Left lung (tissue), 10 donors: Measurements from ENCODE around the gene ORAI3. TPM values are rescaled to one million over a fixed set of nuclear protein-coding genes. Genes with fewer than 3 reads are reported as not detected.

Experiments used
- ATAC-seq: fragments of 200-7000 bp; cut with Tn5 transposase; one replicate; pipeline ENCODE4 v1.9.1; 2020; ENCODE audit warnings: moderate library complexity
- DNase-seq, 4 donors: peaks; one replicate each; pipeline ENCODE4 v3.0.0-alpha.2; 2013 to 2020
- H3K27ac ChIP-seq, 2 donors: fragments of 200-600 bp; sonication (generic) in 1 of 2; one replicate each; pipeline versions ENCODE4 v1.5.0 to v1.8.0; 2020 to 2021
- H3K27me3 ChIP-seq, 2 donors: fragments of 200-600 bp; sonication (generic) in 1 of 2; one replicate each; pipeline versions ENCODE4 v1.5.0 to v1.8.0; 2020 to 2021
- H3K36me3 ChIP-seq, 2 donors: fragments of 200-600 bp; sonication (generic) in 1 of 2; one replicate each; pipeline versions ENCODE4 v1.5.0 to v1.8.0; 2020 to 2021
- H3K4me1 ChIP-seq, 2 donors: fragments of 200-600 bp; one replicate each; pipeline ENCODE4 v1.8.0; 2021
- H3K4me3 ChIP-seq, 2 donors: fragments of 200-600 bp; sonication (generic) in 1 of 2; one replicate each; pipeline versions ENCODE4 v1.5.0 to v1.8.0; 2020 to 2021; ENCODE audit warnings: mild to moderate bottlenecking in 1 of 2
- H3K9me3 ChIP-seq, 2 donors: fragments of 200-600 bp; sonication (generic) in 1 of 2; one replicate each; pipeline versions ENCODE4 v1.5.0 to v1.8.0; 2020 to 2021
- CTCF ChIP-seq, 2 donors: fragments of 200-600 bp; sonication (generic) in 1 of 2; IDR thresholded peaks; one replicate each; pipeline versions ENCODE4 v1.5.0 to v1.8.0; 2021; ENCODE audit warnings: antibody characterized with exemption in 2 of 2
- intact Hi-C, 2 donors: fragments of 100-400 bp; cut with DNase I; formaldehyde crosslinking; loops; one replicate each; pipeline versions ENCODE4 v1.11.2 to v1.14.2; 2022
- polyA plus RNA-seq, 6 donors: library from polyadenylated mRNA; unstranded; fragments of 120-200 nt; gene quantifications; one replicate each; pipeline ENCODE4 v1.2.1, GENCODE V29; 2013; ENCODE audit not compliant: insufficient read length in 6 of 6
- total RNA-seq, 2 donors: library from RNA; stranded (reverse); fragmentation: NEBNext Ultra II Directional; extraction: Animal tissue kit (Norgen Biotek cat#: 25700); gene quantifications; one replicate each; pipeline ENCODE4 v1.2.1, GENCODE V29; 2021
- donor health status: DM: no; HTN: yes; CAD: no.
- donor health status: DM: no; HTN: no; CAD: no.

The ORAI3 gene
- total and polyA plus RNA-seq, 8 donors: 16.9 to 23.2 (median 18.9) TPM

GRCh38 chr16:30950516-30951065 lies 1.7 kb downstream of the ORAI3 start:
- intact Hi-C loops: no loop called here
- Histone ChIP-seq H3K36me3 (peaks cover 0 to 15% of the 10 kb centered on the region in 2 donors), H3K27ac (peak overlapping the region; percentile 89 to 97), H3K27me3 (no peaks in the 10 kb centered on the region), H3K4me1 (peaks cover 7 to 43% of the 10 kb centered on the region in 2 donors), H3K4me3 (peak overlapping the region in 1 of 2 donors; percentile 93), H3K9me3 (no peaks in the 10 kb centered on the region)
- ATAC-seq (no peak), DNase-seq (no peak)
- no peak for TF ChIP-seq CTCF (IDR thresholded peaks at IDR 0.05)

- Histone ChIP-seq H3K9me3 (no peaks in the 10 kb centered on the region), H3K36me3 (peaks cover 0 to 9% of the 10 kb centered on the region in 2 donors), H3K27ac (peak overlapping the region in 1 of 2 donors; percentile 13), H3K4me3 (no peak overlapping the region), H3K4me1 (peaks cover 7 to 45% of the 10 kb centered on the region in 2 donors), H3K27me3 (no peaks in the 10 kb centered on the region)
- TF ChIP-seq CTCF (IDR thresholded peaks at IDR 0.05): no peak
- ATAC-seq (no peak), DNase-seq (no peak)
- intact Hi-C loops: no loop called here
Measured at GRCh38 chr16:30951193-30951592, 2.3 kb downstream of the ORAI3 start.

GRCh38 chr16:30951750-30952149 lies 2.9 kb downstream of the ORAI3 start:
- H3K9me3 ChIP-seq: no peaks in the 10 kb centered on the region
- H3K27ac ChIP-seq: peak overlapping the region in 1 of 2 donors; percentile 13
- DNase-seq: peak in 2 of 4 donors; percentile 60 to 79
- H3K4me1 ChIP-seq: peaks cover 7 to 51% of the 10 kb centered on the region in 2 donors
- intact Hi-C loops: no loop called here
- H3K36me3 ChIP-seq: peaks cover 0 to 4% of the 10 kb centered on the region in 2 donors
- TF ChIP-seq CTCF (IDR thresholded peaks at IDR 0.05): no peak
- ATAC-seq: no peak
- no peaks in the 10 kb centered on the region for H3K27me3 ChIP-seq
- no peak overlapping the region for H3K4me3 ChIP-seq

GRCh38 chr16:30953111-30953510 lies 4.2 kb downstream of the ORAI3 start:
- H3K27ac ChIP-seq: peak overlapping the region in 1 of 2 donors; percentile 13
- DNase-seq: no peak
- H3K4me3 ChIP-seq: no peak overlapping the region
- H3K9me3 ChIP-seq: no peaks in the 10 kb centered on the region
- TF ChIP-seq CTCF (IDR thresholded peaks at IDR 0.05): no peak
- H3K4me1 ChIP-seq: peaks cover 7 to 48% of the 10 kb centered on the region in 2 donors
- no peaks in the 10 kb centered on the region for H3K27me3 ChIP-seq
- no peak for ATAC-seq
- intact Hi-C loops: no loop called here
- no peaks in the 10 kb centered on the region for H3K36me3 ChIP-seq

- peaks cover 9 to 47% of the 10 kb centered on the region in 2 donors for H3K4me1 ChIP-seq
- no peaks in the 10 kb centered on the region for H3K27me3 ChIP-seq
- DNase-seq: peak in 2 of 4 donors; percentile 41 to 85
- peak overlapping the region in 1 of 2 donors; percentile 13 for H3K27ac ChIP-seq
- ATAC-seq: no peak
- no peaks in the 10 kb centered on the region for H3K9me3 ChIP-seq
- intact Hi-C loops: no loop called here
- peak; percentile 43 to 60 for TF ChIP-seq CTCF (IDR thresholded peaks at IDR 0.05)
- H3K4me3 ChIP-seq: no peak overlapping the region
- no peaks in the 10 kb centered on the region for H3K36me3 ChIP-seq
Measured at GRCh38 chr16:30953511-30954124, 4.8 kb downstream of the ORAI3 start.
